Activated T-cell treated with anti-CD3 and anti-CD28 coated beads, Interleukin-2, amount 50 U/mL, for 4 hours (primary cell): ENCODE data around the gene TBX18. TPM values are rescaled to one million over a fixed set of nuclear protein-coding genes. Genes with fewer than 3 reads are reported as not detected.
A peak's percentile ranks its signal among the peaks of the same experiment; 100 is the strongest.

Experiments used
- ATAC-seq, 2 donors: fragments of 200-7000 bp; cut with Tn5 transposase; one replicate each; pipeline ENCODE4 v1.10.0; 2021
- DNase-seq: peaks from one replicate; pipeline ENCODE4 v3.0.0-alpha.2; 2020
- H3K27me3 Mint-ChIP-seq: one replicate; pipeline ENCODE4 v1.8.0; 2021; ENCODE audit warnings: low read depth, mixed read lengths
- H3K36me3 Mint-ChIP-seq: one replicate; pipeline ENCODE4 v1.8.0; 2022; ENCODE audit warnings: mixed read lengths; ENCODE audit not compliant: insufficient read depth
- H3K4me1 Mint-ChIP-seq: one replicate; pipeline ENCODE4 v1.8.0; 2021; ENCODE audit warnings: low read depth, mixed read lengths
- H3K4me3 Mint-ChIP-seq: one replicate; pipeline ENCODE4 v1.8.0; 2021; ENCODE audit warnings: mild to moderate bottlenecking, moderate library complexity, mixed read lengths
- H3K9me3 Mint-ChIP-seq: one replicate; pipeline ENCODE4 v1.8.0; 2021; ENCODE audit warnings: mixed read lengths
- total RNA-seq, 3 donors: library from RNA; stranded (reverse); gene quantifications; one replicate each; pipeline ENCODE4 v1.2.1, GENCODE V29; 2021

The TBX18 gene
- not detected for total RNA-seq

GRCh38 chr6:84764332-84765049 lies at the start of gene TBX18:
Gene TBX18, minus strand, starts transcription at chr6:84764598. Its CDS starts 417 bp downstream, at chr6:84764181.
- Mint-ChIP-seq H3K36me3 (no peaks in the 10 kb centered on the region), H3K27me3 (peaks cover 67% of the 10 kb centered on the region), H3K4me3 (peak within 1 kb of the TSS; percentile 11), H3K9me3 (no peaks in the 10 kb centered on the region), H3K4me1 (peaks cover 4% of the 10 kb centered on the region)
- peak; percentile 42 to 52 for ATAC-seq
- DNase-seq, result no peak

GRCh38 chr6:84811351-84811750 lies 47.0 kb upstream of the TBX18 start:
- H3K4me3 Mint-ChIP-seq, result no peak overlapping the region
- H3K4me1 Mint-ChIP-seq, result no peaks in the 10 kb centered on the region
- H3K36me3 Mint-ChIP-seq, result no peaks in the 10 kb centered on the region

GRCh38 chr6:84809455-84809854 lies 45.1 kb upstream of the TBX18 start:
- no peaks in the 10 kb centered on the region for H3K36me3 Mint-ChIP-seq
- ATAC-seq, result no peak
- no peaks in the 10 kb centered on the region for H3K9me3 Mint-ChIP-seq
- DNase-seq, result no peak
- no peaks in the 10 kb centered on the region for H3K4me1 Mint-ChIP-seq
- no peak overlapping the region for H3K4me3 Mint-ChIP-seq
- H3K27me3 Mint-ChIP-seq, result no peaks in the 10 kb centered on the region

More at GRCh38 chr6:84811351-84811750, 47.0 kb upstream of the TBX18 start:
- H3K9me3 Mint-ChIP-seq, result no peaks in the 10 kb centered on the region
- ATAC-seq (no peak), DNase-seq (no peak)
- H3K27me3 Mint-ChIP-seq, result no peaks in the 10 kb centered on the region

GRCh38 chr6:84808491-84809061 lies 44.2 kb upstream of the TBX18 start:
- H3K4me1 Mint-ChIP-seq, result no peaks in the 10 kb centered on the region
- H3K27me3 Mint-ChIP-seq, result no peaks in the 10 kb centered on the region
- DNase-seq (no peak), ATAC-seq (no peak)
- H3K36me3 Mint-ChIP-seq, result no peaks in the 10 kb centered on the region
- no peak overlapping the region for H3K4me3 Mint-ChIP-seq
- H3K9me3 Mint-ChIP-seq, result no peaks in the 10 kb centered on the region

GRCh38 chr6:84805145-84805544 lies 40.7 kb upstream of the TBX18 start:
- Mint-ChIP-seq H3K9me3 (peaks cover 3% of the 10 kb centered on the region), H3K36me3 (no peaks in the 10 kb centered on the region), H3K4me1 (no peaks in the 10 kb centered on the region), H3K4me3 (no peak overlapping the region), H3K27me3 (no peaks in the 10 kb centered on the region)
- ATAC-seq (no peak), DNase-seq (no peak)

GRCh38 chr6:84804720-84805119 lies 40.3 kb upstream of the TBX18 start:
- H3K9me3 Mint-ChIP-seq, result peaks cover 3% of the 10 kb centered on the region
- no peaks in the 10 kb centered on the region for H3K4me1 Mint-ChIP-seq
- DNase-seq, result no peak
- no peaks in the 10 kb centered on the region for H3K36me3 Mint-ChIP-seq
- no peaks in the 10 kb centered on the region for H3K27me3 Mint-ChIP-seq
- no peak for ATAC-seq
- no peak overlapping the region for H3K4me3 Mint-ChIP-seq

GRCh38 chr6:84801250-84801649 lies 36.9 kb upstream of the TBX18 start:
- Mint-ChIP-seq H3K9me3 (peaks cover 11% of the 10 kb centered on the region), H3K4me3 (no peak overlapping the region), H3K36me3 (no peaks in the 10 kb centered on the region), H3K27me3 (no peaks in the 10 kb centered on the region), H3K4me1 (no peaks in the 10 kb centered on the region)
- no peak for DNase-seq
- no peak for ATAC-seq

GRCh38 chr6:84798257-84798656 lies 33.9 kb upstream of the TBX18 start:
- Mint-ChIP-seq H3K27me3 (no peaks in the 10 kb centered on the region), H3K4me1 (no peaks in the 10 kb centered on the region), H3K36me3 (no peaks in the 10 kb centered on the region), H3K9me3 (peaks cover 18% of the 10 kb centered on the region), H3K4me3 (no peak overlapping the region)
- ATAC-seq (no peak), DNase-seq (no peak)

GRCh38 chr6:84796343-84796742 lies 31.9 kb upstream of the TBX18 start:
- no peak overlapping the region for H3K4me3 Mint-ChIP-seq
- no peaks in the 10 kb centered on the region for H3K36me3 Mint-ChIP-seq
- H3K4me1 Mint-ChIP-seq, result no peaks in the 10 kb centered on the region
- no peaks in the 10 kb centered on the region for H3K27me3 Mint-ChIP-seq
- peaks cover 18% of the 10 kb centered on the region for H3K9me3 Mint-ChIP-seq
- no peak for ATAC-seq
- DNase-seq, result no peak

GRCh38 chr6:84791927-84792326 lies 27.5 kb upstream of the TBX18 start:
- Mint-ChIP-seq H3K9me3 (peaks cover 13% of the 10 kb centered on the region), H3K4me1 (no peaks in the 10 kb centered on the region), H3K27me3 (no peaks in the 10 kb centered on the region), H3K36me3 (no peaks in the 10 kb centered on the region), H3K4me3 (no peak overlapping the region)
- ATAC-seq, result no peak
- DNase-seq, result no peak

GRCh38 chr6:84791233-84791632 lies 26.8 kb upstream of the TBX18 start:
- DNase-seq (no peak), ATAC-seq (no peak)
- H3K27me3 Mint-ChIP-seq, result no peaks in the 10 kb centered on the region
- peaks cover 6% of the 10 kb centered on the region for H3K9me3 Mint-ChIP-seq
- H3K4me3 Mint-ChIP-seq, result no peak overlapping the region
- no peaks in the 10 kb centered on the region for H3K4me1 Mint-ChIP-seq
- no peaks in the 10 kb centered on the region for H3K36me3 Mint-ChIP-seq

GRCh38 chr6:84789170-84789569 lies 24.8 kb upstream of the TBX18 start:
- DNase-seq (no peak), ATAC-seq (no peak)
- Mint-ChIP-seq H3K27me3 (no peaks in the 10 kb centered on the region), H3K36me3 (no peaks in the 10 kb centered on the region), H3K4me3 (no peak overlapping the region), H3K9me3 (no peaks in the 10 kb centered on the region), H3K4me1 (no peaks in the 10 kb centered on the region)

GRCh38 chr6:84788689-84789088 lies 24.3 kb upstream of the TBX18 start:
- H3K4me3 Mint-ChIP-seq, result no peak overlapping the region
- ATAC-seq (no peak), DNase-seq (no peak)
- H3K27me3 Mint-ChIP-seq, result no peaks in the 10 kb centered on the region
- H3K9me3 Mint-ChIP-seq, result no peaks in the 10 kb centered on the region
- no peaks in the 10 kb centered on the region for H3K4me1 Mint-ChIP-seq
- no peaks in the 10 kb centered on the region for H3K36me3 Mint-ChIP-seq

GRCh38 chr6:84785671-84786070 lies 21.3 kb upstream of the TBX18 start:
- H3K4me3 Mint-ChIP-seq, result no peak overlapping the region
- no peaks in the 10 kb centered on the region for H3K27me3 Mint-ChIP-seq
- H3K4me1 Mint-ChIP-seq, result no peaks in the 10 kb centered on the region
- DNase-seq (no peak), ATAC-seq (no peak)
- H3K36me3 Mint-ChIP-seq, result no peaks in the 10 kb centered on the region
- H3K9me3 Mint-ChIP-seq, result no peaks in the 10 kb centered on the region

GRCh38 chr6:84779917-84780316 lies 15.5 kb upstream of the TBX18 start:
- Mint-ChIP-seq H3K4me1 (no peaks in the 10 kb centered on the region), H3K36me3 (no peaks in the 10 kb centered on the region), H3K27me3 (peaks cover 28% of the 10 kb centered on the region), H3K9me3 (no peaks in the 10 kb centered on the region), H3K4me3 (no peak overlapping the region)
- ATAC-seq (no peak), DNase-seq (no peak)
